OCI-LY7 (cell line): ENCODE data around the gene DTNB. TPM values are rescaled to one million over a fixed set of nuclear protein-coding genes. Genes with fewer than 3 reads are reported as not detected.

ENCODE experiments used
- BruUV-seq: library from RNA; stranded (reverse); fragments of 400-500 nt; replicated peaks from 2 replicates; lab custom pipeline; 2021; lab: Mats Ljungman, UMichigan
- CTCF ChIA-PET: fragments of 300-600 bp; sonication (Branson Sonifier 250); formaldehyde crosslinking; loops from one replicate; lab custom pipeline; 2022; ENCODE audit warnings: antibody characterized with exemption; ENCODE audit not compliant: unreplicated experiment; lab: Charles Lee
- POLR2A ChIA-PET: fragments of 300-600 bp; sonication (Branson Sonifier 250); formaldehyde crosslinking; loops from one replicate; lab custom pipeline; 2022; ENCODE audit warnings: antibody characterized with exemption; lab: Charles Lee
- DNase-seq: peaks from one replicate; pipeline ENCODE4 v3.0.0-alpha.2; 2015; ENCODE audit warnings: low spot score
- H2AFZ ChIP-seq: fragments of 200-600 bp; sonication (generic), shearing (Covaris generic); 2 replicates; pipeline ENCODE4 v1.6.1; 2014; ENCODE audit warnings: mild to moderate bottlenecking, antibody characterized with exemption, low read length, moderate library complexity
- H3K27ac ChIP-seq: fragments of 200-600 bp; sonication (generic); 2 replicates; pipeline ENCODE4 v1.5.1; 2014; ENCODE audit warnings: mixed run types, low read depth, mild to moderate bottlenecking, moderate library complexity, low read length, inconsistent platforms; ENCODE audit not compliant: poor library complexity, severe bottlenecking
- H3K36me3 ChIP-seq: fragments of 200-600 bp; sonication (generic); 2 replicates; pipeline ENCODE4 v1.6.1; 2014; ENCODE audit warnings: mild to moderate bottlenecking, antibody characterized with exemption, low read length, moderate library complexity, mixed read lengths; ENCODE audit not compliant: insufficient read depth
- H3K4me1 ChIP-seq: fragments of 200-600 bp; sonication (generic); 2 replicates; pipeline ENCODE4 v1.5.1; 2014; ENCODE audit warnings: mild to moderate bottlenecking, low read length; ENCODE audit not compliant: insufficient read depth, poor library complexity, severe bottlenecking
- H3K4me2 ChIP-seq: fragments of 200-600 bp; sonication (generic); 2 replicates; pipeline ENCODE4 v1.6.1; 2014; ENCODE audit warnings: mild to moderate bottlenecking, low read length
- H3K4me3 ChIP-seq: fragments of 200-600 bp; sonication (generic); 2 replicates; pipeline ENCODE4 v1.5.1; 2014; ENCODE audit warnings: mild to moderate bottlenecking, low read depth, low read length; ENCODE audit not compliant: poor library complexity, severe bottlenecking
- H3K79me2 ChIP-seq: fragments of 200-600 bp; sonication (generic); 2 replicates; pipeline ENCODE4 v1.6.1; 2016; ENCODE audit warnings: low read depth, mild to moderate bottlenecking, low read length, moderate library complexity, mixed read lengths; ENCODE audit not compliant: insufficient read depth
- H3K9me2 ChIP-seq: fragments of 200-600 bp; sonication (generic); 2 replicates; pipeline ENCODE4 v1.6.1; 2016; ENCODE audit warnings: mild to moderate bottlenecking, low read length, mixed read lengths; ENCODE audit not compliant: insufficient read depth
- H3K9me3 ChIP-seq: fragments of 200-600 bp; sonication (generic); 2 replicates; pipeline ENCODE4 v1.6.1; 2014; ENCODE audit warnings: mild to moderate bottlenecking, mixed run types, low read length, mixed read lengths
- H4K20me1 ChIP-seq: fragments of 200-600 bp; sonication (generic); 2 replicates; pipeline ENCODE4 v1.6.1; 2014; ENCODE audit warnings: mild to moderate bottlenecking, antibody characterized with exemption, low read length, moderate library complexity, mixed read lengths; ENCODE audit not compliant: insufficient read depth
- EZH2phosphoT487 ChIP-seq: fragments of 200-600 bp; sonication (generic); IDR thresholded peaks from 2 replicates; pipeline ENCODE4 v1.6.1; 2018; ENCODE audit warnings: low read depth, borderline replicate concordance, mild to moderate bottlenecking, mixed run types, antibody characterized with exemption, low read length, moderate library complexity, mixed read lengths
- intact Hi-C: fragments of 100-400 bp; cut with micrococcal nuclease; formaldehyde crosslinking; loops from one replicate; pipeline ENCODE4 v1.10.0; 2022; ENCODE audit not compliant: unreplicated experiment
- total RNA-seq, 2 experiments: library from RNA; depleted of rRNA in 1 of 2; stranded (reverse); fragments of >200 nt in 1 of 2; shearing (Covaris generic) in 1 of 2; gene quantifications; 2 replicates each; pipeline ENCODE4 v1.2.3, GENCODE V29; 2014 to 2022
- TF ChIP-seq, protein P1 (sequence below): fragments of 200-600 bp; sonication (generic); conservative IDR thresholded peaks from 2 replicates; pipeline ENCODE4 v1.5.1; 2014; ENCODE audit warnings: mild to moderate bottlenecking, antibody characterized with exemption, low read length, moderate library complexity, mixed read lengths

The DTNB gene
- total RNA-seq, 2 experiments from 2014 or later: 16.1 to 28.3 TPM

DNA sequence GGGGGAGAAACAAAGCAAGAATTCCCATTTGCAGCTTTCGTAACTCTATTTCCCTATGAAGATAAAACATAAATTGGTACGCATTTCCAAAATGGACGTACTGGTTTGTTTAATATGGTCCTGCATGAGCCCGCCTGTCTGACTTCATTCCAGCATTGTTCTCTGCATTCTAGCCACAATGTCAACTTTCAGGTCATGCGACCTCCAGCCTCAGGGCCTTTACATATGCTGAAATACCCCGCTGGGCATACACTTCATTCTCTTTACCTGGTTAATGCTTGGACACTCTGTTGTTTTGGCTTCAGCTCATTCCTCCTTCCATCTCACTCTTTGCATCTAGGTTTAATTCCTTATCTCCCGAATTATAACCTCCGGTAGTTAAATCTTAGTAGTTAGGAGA lies 227.9 kb downstream of the DTNB start:
- intact Hi-C loops: no loop called here
- Histone ChIP-seq H3K4me3 (no peak overlapping the region), H3K79me2 (no peaks in the 10 kb centered on the region), H4K20me1 (no peaks in the 10 kb centered on the region), H3K4me1 (no peaks in the 10 kb centered on the region), H3K4me2 (no peak overlapping the region), H3K27ac (no peak overlapping the region), H3K36me3 (no peaks in the 10 kb centered on the region), H3K9me2 (no peaks in the 10 kb centered on the region), H2AFZ (no peak overlapping the region), H3K9me3 (no peaks in the 10 kb centered on the region)
- no peak for DNase-seq
- ChIA-PET CTCF (no interaction called here), POLR2A (interaction anchor here (0.7 to 1.2 kb wide), 5 partner anchors 11 to 1504 kb away, joined by 3 to 6 read pairs (median 4); no protein-coding TSS in a partner anchor)
- no TSS peak for BruUV-seq
- no peak for TF ChIP-seq EZH2phosphoT487
- TF ChIP-seq, protein P1, sequence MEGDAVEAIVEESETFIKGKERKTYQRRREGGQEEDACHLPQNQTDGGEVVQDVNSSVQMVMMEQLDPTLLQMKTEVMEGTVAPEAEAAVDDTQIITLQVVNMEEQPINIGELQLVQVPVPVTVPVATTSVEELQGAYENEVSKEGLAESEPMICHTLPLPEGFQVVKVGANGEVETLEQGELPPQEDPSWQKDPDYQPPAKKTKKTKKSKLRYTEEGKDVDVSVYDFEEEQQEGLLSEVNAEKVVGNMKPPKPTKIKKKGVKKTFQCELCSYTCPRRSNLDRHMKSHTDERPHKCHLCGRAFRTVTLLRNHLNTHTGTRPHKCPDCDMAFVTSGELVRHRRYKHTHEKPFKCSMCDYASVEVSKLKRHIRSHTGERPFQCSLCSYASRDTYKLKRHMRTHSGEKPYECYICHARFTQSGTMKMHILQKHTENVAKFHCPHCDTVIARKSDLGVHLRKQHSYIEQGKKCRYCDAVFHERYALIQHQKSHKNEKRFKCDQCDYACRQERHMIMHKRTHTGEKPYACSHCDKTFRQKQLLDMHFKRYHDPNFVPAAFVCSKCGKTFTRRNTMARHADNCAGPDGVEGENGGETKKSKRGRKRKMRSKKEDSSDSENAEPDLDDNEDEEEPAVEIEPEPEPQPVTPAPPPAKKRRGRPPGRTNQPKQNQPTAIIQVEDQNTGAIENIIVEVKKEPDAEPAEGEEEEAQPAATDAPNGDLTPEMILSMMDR: no peak

DNA sequence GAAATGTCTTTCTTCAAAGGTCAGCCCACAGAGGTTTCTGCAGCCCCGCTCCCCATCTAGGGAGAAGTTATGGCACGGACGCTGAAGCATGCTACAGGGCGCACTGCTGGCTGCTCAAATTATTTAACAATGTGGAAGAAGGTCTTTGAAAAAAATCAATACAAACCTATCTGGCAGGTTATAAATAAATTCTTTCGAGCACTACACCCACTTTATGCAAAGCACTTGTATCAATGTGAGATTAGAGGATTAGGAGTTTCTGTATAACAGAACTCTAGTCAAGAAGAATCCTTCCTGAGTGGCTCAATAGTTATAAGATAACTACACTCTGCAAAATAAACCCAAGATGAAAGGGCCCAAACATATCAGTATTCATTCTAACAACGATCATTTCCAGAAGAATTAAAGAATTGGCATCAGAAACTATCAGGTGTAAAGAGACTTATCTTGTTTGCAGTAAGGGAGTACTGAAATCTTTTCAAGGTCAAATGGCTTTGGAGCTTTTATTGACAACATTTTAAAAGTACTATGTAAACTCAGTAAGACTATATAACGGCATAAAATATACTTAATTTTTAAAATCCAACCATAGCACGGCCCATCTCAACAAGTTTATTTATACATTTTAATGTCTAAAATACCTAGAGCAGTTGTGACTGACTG lies 228.6 kb downstream of the DTNB start:
- POLR2A ChIA-PET: interaction anchor here (0.8 to 1.2 kb wide), 2 partner anchors 11 to 15 kb away, joined by 3 to 4 read pairs; no protein-coding TSS in a partner anchor
- TF ChIP-seq, protein P1: no peak
- no peak for TF ChIP-seq EZH2phosphoT487
- intact Hi-C loops: no loop called here
- H4K20me1 ChIP-seq: no peaks in the 10 kb centered on the region
- H3K9me3 ChIP-seq: no peaks in the 10 kb centered on the region
- H3K9me2 ChIP-seq: no peaks in the 10 kb centered on the region
- no peak for DNase-seq
- CTCF ChIA-PET: no interaction called here
- no peak overlapping the region for H3K4me3 ChIP-seq
- no peaks in the 10 kb centered on the region for H3K36me3 ChIP-seq
- no peaks in the 10 kb centered on the region for H3K4me1 ChIP-seq
- no peak overlapping the region for H3K27ac ChIP-seq
- H3K4me2 ChIP-seq: no peak overlapping the region
- H3K79me2 ChIP-seq: no peaks in the 10 kb centered on the region
- no TSS peak for BruUV-seq
- no peak overlapping the region for H2AFZ ChIP-seq

DNA sequence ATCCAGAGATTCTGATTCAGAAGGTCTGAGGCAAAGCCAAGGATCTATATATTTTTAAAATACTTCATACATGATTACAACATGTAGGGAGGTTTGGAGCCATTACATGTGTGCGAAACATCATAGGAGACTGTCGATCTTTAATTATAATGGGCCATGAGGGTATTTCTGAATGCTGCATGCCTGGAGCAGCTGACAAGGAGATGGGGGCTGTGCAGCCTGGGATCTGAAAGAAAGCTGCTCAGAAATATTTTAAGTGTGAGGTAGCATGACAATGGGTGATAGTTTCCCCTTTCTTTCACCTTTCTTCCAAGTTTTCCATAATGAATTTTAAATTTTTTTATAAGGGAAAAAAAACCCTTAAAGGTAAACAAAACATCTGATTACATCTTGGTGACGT lies 229.6 kb downstream of the DTNB start:
- TF ChIP-seq EZH2phosphoT487: no peak
- TF ChIP-seq, protein P1: no peak
- H3K9me3 ChIP-seq: no peaks in the 10 kb centered on the region
- H3K4me1 ChIP-seq: no peaks in the 10 kb centered on the region
- POLR2A ChIA-PET: interaction anchor here (1.8 kb wide), 1 partner anchor 10 kb away, joined by 10 read pairs; no protein-coding TSS in a partner anchor
- no peak overlapping the region for H3K4me2 ChIP-seq
- H3K4me3 ChIP-seq: no peak overlapping the region
- H4K20me1 ChIP-seq: no peaks in the 10 kb centered on the region
- intact Hi-C loops: no loop called here
- no TSS peak for BruUV-seq
- H3K27ac ChIP-seq: no peak overlapping the region
- H3K36me3 ChIP-seq: no peaks in the 10 kb centered on the region
- DNase-seq: no peak
- CTCF ChIA-PET: no interaction called here
- no peak overlapping the region for H2AFZ ChIP-seq
- H3K9me2 ChIP-seq: no peaks in the 10 kb centered on the region
- no peaks in the 10 kb centered on the region for H3K79me2 ChIP-seq
